CD14-positive monocyte (primary cell): ENCODE measurements around the gene ABRAXAS1. TPM values are rescaled to one million over a fixed set of nuclear protein-coding genes. Genes with fewer than 3 reads are reported as not detected.
A peak's percentile ranks its signal among the peaks of the same experiment; 100 is the strongest.

Experiments
- DNase-seq, 3 donors: peaks; one replicate each; pipeline ENCODE4 v3.0.0-alpha.2; 2011 to 2022
- H2AFZ ChIP-seq: 2 replicates; pipeline ENCODE4 v1.6.0; 2012; ENCODE audit warnings: mild to moderate bottlenecking, low read depth, low read length, inconsistent platforms; ENCODE audit not compliant: insufficient read depth, poor library complexity, severe bottlenecking
- H3K27ac ChIP-seq, 2 donors: 1 replicate in 1 of 2; 2 replicates in 1 of 2; pipeline ENCODE4 v1.5.1; 2012 to 2013; ENCODE audit warnings: low read length in 2 of 2, control low read depth in 1 of 2, inconsistent platforms in 1 of 2, low read depth in 1 of 2, mild to moderate bottlenecking in 1 of 2
- H3K27me3 ChIP-seq, 2 donors: one replicate each; pipeline versions ENCODE4 v1.6.0 to v1.6.1; 2011 to 2013; ENCODE audit warnings: low read length in 2 of 2; ENCODE audit not compliant: control insufficient read depth in 2 of 2, insufficient read depth in 2 of 2
- H3K36me3 ChIP-seq, 2 donors: replicated peaks in 1 of 2; 1 replicate in 1 of 2; 2 replicates in 1 of 2; pipeline versions ENCODE4 v1.5.1 to v1.6.1; 2012 to 2013; ENCODE audit warnings: low read length in 2 of 2, control low read depth in 1 of 2, inconsistent platforms in 1 of 2, mild to moderate bottlenecking in 1 of 2; ENCODE audit not compliant: insufficient read depth in 2 of 2, control insufficient read depth in 1 of 2
- H3K4me1 ChIP-seq, 2 donors: 1 replicate in 1 of 2; 2 replicates in 1 of 2; pipeline versions ENCODE4 v1.5.1 to v1.6.1; 2012 to 2013; ENCODE audit warnings: low read length in 2 of 2, control low read depth in 1 of 2, inconsistent platforms in 1 of 2, mild to moderate bottlenecking in 1 of 2, moderate library complexity in 1 of 2; ENCODE audit not compliant: insufficient read depth in 2 of 2, control insufficient read depth in 1 of 2
- H3K4me2 ChIP-seq: replicated peaks from 2 replicates; pipeline ENCODE3; 2012; ENCODE audit warnings: low read length, moderate library complexity, mild to moderate bottlenecking; ENCODE audit not compliant: poor library complexity, severe bottlenecking; ENCODE audit errors: extremely low read depth
- H3K4me3 ChIP-seq, 3 experiments: fragments of 200-600 bp in 1 of 3; sonication (generic) in 1 of 3; replicated peaks in 1 of 3; 1 replicate in 2 of 3; 2 replicates in 1 of 3; pipeline ENCODE4 v1.5.1; 2011 to 2013; ENCODE audit warnings: low read length in 3 of 3, mild to moderate bottlenecking in 3 of 3, control low read depth in 2 of 3, low read depth in 2 of 3, inconsistent platforms in 1 of 3, moderate library complexity in 1 of 3
- H3K79me2 ChIP-seq: 2 replicates; pipeline ENCODE4 v1.6.0; 2012; ENCODE audit warnings: mild to moderate bottlenecking, control low read depth, inconsistent platforms, low read length, moderate library complexity; ENCODE audit not compliant: insufficient read depth
- H3K9ac ChIP-seq: 2 replicates; pipeline ENCODE4 v1.6.0; 2017; ENCODE audit warnings: low read length, mild to moderate bottlenecking; ENCODE audit not compliant: insufficient read depth, poor library complexity, severe bottlenecking
- H3K9me3 ChIP-seq, 2 donors: replicated peaks in 1 of 2; 1 replicate in 1 of 2; 2 replicates in 1 of 2; pipeline versions ENCODE4 v1.5.1 to v1.6.1; 2012 to 2013; ENCODE audit warnings: low read length in 2 of 2, control low read depth in 1 of 2; ENCODE audit not compliant: control insufficient read depth in 1 of 2, insufficient read depth in 1 of 2
- H4K20me1 ChIP-seq: 2 replicates; pipeline ENCODE4 v1.6.0; 2012; ENCODE audit warnings: mild to moderate bottlenecking, low read length, control low read depth, moderate library complexity; ENCODE audit not compliant: insufficient read depth
- H3K27ac Mint-ChIP-seq, 7 donors: one replicate each; pipeline ENCODE4 v1.8.0; 2020; ENCODE audit warnings: mild to moderate bottlenecking in 7 of 7, mixed read lengths in 7 of 7, moderate library complexity in 6 of 7, inconsistent platforms in 2 of 7
- H3K27me3 Mint-ChIP-seq, 3 donors: one replicate each; pipeline ENCODE4 v1.8.0; 2021 to 2022; ENCODE audit warnings: low read depth in 3 of 3, mild to moderate bottlenecking in 3 of 3, mixed read lengths in 3 of 3, moderate library complexity in 3 of 3, inconsistent platforms in 1 of 3
- H3K36me3 Mint-ChIP-seq, 2 donors: one replicate each; pipeline ENCODE4 v1.8.0; 2020; ENCODE audit warnings: mixed read lengths in 2 of 2, inconsistent platforms in 1 of 2, mild to moderate bottlenecking in 1 of 2
- H3K4me1 Mint-ChIP-seq: one replicate; pipeline ENCODE4 v1.8.0; 2020; ENCODE audit warnings: mild to moderate bottlenecking, mixed read lengths
- H3K4me3 Mint-ChIP-seq, 2 donors: one replicate each; pipeline ENCODE4 v1.8.0; 2020; ENCODE audit warnings: mild to moderate bottlenecking in 2 of 2, mixed read lengths in 2 of 2, moderate library complexity in 1 of 2
- H3K9me3 Mint-ChIP-seq, 7 donors: one replicate each; pipeline ENCODE4 v1.8.0; 2020 to 2022; ENCODE audit warnings: mixed read lengths in 7 of 7, mild to moderate bottlenecking in 6 of 7, moderate library complexity in 6 of 7, inconsistent platforms in 2 of 7
- WGBS: methylation state at CpG from one replicate; pipeline ENCODE4 v1.1.5; 2013; ENCODE audit warnings: missing lambda C conversion rate; ENCODE audit not compliant: insufficient coverage; 5-methylcytosine and 5-hydroxymethylcytosine counted together
- intact Hi-C, 2 donors: fragments of 100-400 bp; cut with micrococcal nuclease; formaldehyde crosslinking; loops; one replicate each; pipeline versions ENCODE4 v1.15.0 to v1.15.1; 2023
- polyA plus RNA-seq, 3 donors: library from polyadenylated mRNA; depleted of rRNA in 1 of 3; unstranded in 2 of 3; stranded (reverse) in 1 of 3; fragments of 300-500 nt in 2 of 3; fragments of >200 nt in 1 of 3; fragmentation: Illumina TruSeq in 2 of 3; gene quantifications; 1 replicate in 2 of 3; 2 replicates in 1 of 3; pipeline ENCODE4 v1.2.3, GENCODE V29; 2012 to 2021
- TF ChIP-seq, protein P1 (sequence below): fragments of 200-600 bp; IDR thresholded peaks from one replicate; pipeline ENCODE4 v1.8.0; 2022; ENCODE audit warnings: antibody characterized with exemption, mild to moderate bottlenecking

The ABRAXAS1 gene
- polyA plus RNA-seq, 3 donors: 6.0 to 10.8 (median 6.8) TPM

DNA sequence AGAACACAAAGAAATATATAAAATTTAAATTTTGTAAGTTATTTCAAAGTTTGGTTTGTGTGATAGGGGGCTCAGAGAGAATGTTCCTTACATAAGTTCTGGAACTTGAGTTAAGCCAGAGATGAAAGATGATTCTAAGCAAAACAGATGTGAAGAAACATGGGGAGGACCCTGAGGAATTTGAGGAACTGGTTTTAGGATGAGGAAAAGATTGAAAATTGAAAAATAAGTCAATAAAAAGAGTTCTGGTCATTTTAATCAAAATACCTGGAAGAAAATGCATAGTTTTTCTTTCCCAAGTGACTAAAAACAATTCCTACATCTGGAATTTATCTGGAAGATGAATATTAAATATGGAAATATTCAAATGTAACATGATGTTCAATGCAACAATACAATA lies 66.7 kb downstream of the ABRAXAS1 start:
- H3K36me3 Mint-ChIP-seq: peaks cover 54 to 72% of the 10 kb centered on the region in 2 donors
- H3K9me3 Mint-ChIP-seq: no peaks in the 10 kb centered on the region
- peaks cover 70 to 91% of the 10 kb centered on the region in 2 donors for H3K36me3 ChIP-seq

DNA sequence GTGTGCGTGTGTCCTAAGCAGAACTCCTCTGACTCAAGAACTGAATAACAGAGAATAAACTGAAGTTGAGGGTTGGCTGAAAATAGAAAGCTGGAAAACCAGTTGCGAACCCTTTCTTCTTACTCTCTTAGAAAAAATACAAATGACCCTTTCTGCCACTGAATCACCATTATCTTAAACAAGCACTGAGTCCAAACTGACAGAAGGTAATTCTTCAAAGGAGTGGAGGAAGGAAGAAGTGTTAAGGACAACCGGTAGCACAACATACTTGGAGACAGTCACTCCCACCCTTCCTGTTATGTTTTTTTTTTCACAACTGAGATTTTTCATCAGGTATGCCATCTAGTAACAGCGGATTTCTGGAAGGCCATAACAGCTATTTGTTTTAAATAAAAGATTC lies 67.3 kb downstream of the ABRAXAS1 start:
- DNase-seq: no peak
- Mint-ChIP-seq H3K27ac (peak overlapping the region in 1 of 7 donors; percentile 4), H3K4me1 (no peaks in the 10 kb centered on the region), H3K9me3 (no peaks in the 10 kb centered on the region), H3K36me3 (peaks cover 57 to 72% of the 10 kb centered on the region in 2 donors), H3K4me3 (no peak overlapping the region), H3K27me3 (no peaks in the 10 kb centered on the region)
- Histone ChIP-seq H4K20me1 (no peaks in the 10 kb centered on the region), H3K4me1 (no peaks in the 10 kb centered on the region), H3K4me2 (no peak overlapping the region), H3K9ac (no peak overlapping the region), H3K27ac (no peak overlapping the region), H3K27me3 (no peaks in the 10 kb centered on the region), H3K9me3 (no peaks in the 10 kb centered on the region), H2AFZ (no peak overlapping the region), H3K79me2 (no peaks in the 10 kb centered on the region), H3K36me3 (peaks cover 66 to 91% of the 10 kb centered on the region in 2 donors), H3K4me3 (no peak overlapping the region)
- intact Hi-C loops: no loop called here
- TF ChIP-seq, protein P1, sequence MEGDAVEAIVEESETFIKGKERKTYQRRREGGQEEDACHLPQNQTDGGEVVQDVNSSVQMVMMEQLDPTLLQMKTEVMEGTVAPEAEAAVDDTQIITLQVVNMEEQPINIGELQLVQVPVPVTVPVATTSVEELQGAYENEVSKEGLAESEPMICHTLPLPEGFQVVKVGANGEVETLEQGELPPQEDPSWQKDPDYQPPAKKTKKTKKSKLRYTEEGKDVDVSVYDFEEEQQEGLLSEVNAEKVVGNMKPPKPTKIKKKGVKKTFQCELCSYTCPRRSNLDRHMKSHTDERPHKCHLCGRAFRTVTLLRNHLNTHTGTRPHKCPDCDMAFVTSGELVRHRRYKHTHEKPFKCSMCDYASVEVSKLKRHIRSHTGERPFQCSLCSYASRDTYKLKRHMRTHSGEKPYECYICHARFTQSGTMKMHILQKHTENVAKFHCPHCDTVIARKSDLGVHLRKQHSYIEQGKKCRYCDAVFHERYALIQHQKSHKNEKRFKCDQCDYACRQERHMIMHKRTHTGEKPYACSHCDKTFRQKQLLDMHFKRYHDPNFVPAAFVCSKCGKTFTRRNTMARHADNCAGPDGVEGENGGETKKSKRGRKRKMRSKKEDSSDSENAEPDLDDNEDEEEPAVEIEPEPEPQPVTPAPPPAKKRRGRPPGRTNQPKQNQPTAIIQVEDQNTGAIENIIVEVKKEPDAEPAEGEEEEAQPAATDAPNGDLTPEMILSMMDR: no peak
- no CpG with 5 or more reads among the region's 4 CpGs for WGBS

More for the DNA sequence above, 66.7 kb downstream of the ABRAXAS1 start:
- Histone ChIP-seq H4K20me1 (no peaks in the 10 kb centered on the region), H3K27ac (no peak overlapping the region), H3K9me3 (no peaks in the 10 kb centered on the region), H3K79me2 (no peaks in the 10 kb centered on the region), H3K4me3 (no peak overlapping the region), H3K27me3 (no peaks in the 10 kb centered on the region), H3K4me1 (no peaks in the 10 kb centered on the region), H3K4me2 (no peak overlapping the region), H2AFZ (no peak overlapping the region), H3K9ac (no peak overlapping the region)
- DNase-seq: no peak
- Mint-ChIP-seq H3K4me3 (no peak overlapping the region), H3K27me3 (no peaks in the 10 kb centered on the region), H3K4me1 (no peaks in the 10 kb centered on the region), H3K27ac (no peak overlapping the region)
- TF ChIP-seq, protein P1: no peak
- intact Hi-C loops: no loop called here
